Suprapubic skin (tissue), 4 donors: ENCODE results near the gene LCE1C. TPM values are rescaled to one million over a fixed set of nuclear protein-coding genes. Genes with fewer than 3 reads are reported as not detected.

Experiments used
- DNase-seq, 2 donors: peaks; one replicate each; pipeline ENCODE4 v3.0.0-alpha.2; 2019; ENCODE audit warnings: low spot score in 2 of 2
- H3K27ac ChIP-seq: fragments of 200-600 bp; sonication (generic); one replicate; pipeline ENCODE4 v1.5.1; 2019
- H3K27me3 ChIP-seq: fragments of 200-600 bp; sonication (generic); one replicate; pipeline ENCODE4 v1.5.1; 2019
- H3K36me3 ChIP-seq: fragments of 200-600 bp; sonication (generic); one replicate; pipeline ENCODE4 v1.5.1; 2019
- H3K4me1 ChIP-seq: fragments of 200-600 bp; sonication (generic); one replicate; pipeline ENCODE4 v1.5.1; 2019
- H3K4me3 ChIP-seq: fragments of 200-600 bp; sonication (generic); one replicate; pipeline ENCODE4 v1.5.1; 2019; ENCODE audit warnings: mild to moderate bottlenecking
- H3K9me3 ChIP-seq: fragments of 200-600 bp; sonication (generic); one replicate; pipeline ENCODE4 v1.5.1; 2019
- EP300 ChIP-seq: sonication (generic); formaldehyde crosslinking; IDR thresholded peaks from one replicate; pipeline ENCODE4 v1.6.1; 2017; ENCODE audit warnings: antibody characterized with exemption
- POLR2A ChIP-seq, 2 donors: fragments of 450-650 bp; IDR thresholded peaks; one replicate each; pipeline ENCODE4 v1.6.1; 2017; ENCODE audit warnings: antibody characterized with exemption in 2 of 2, mild to moderate bottlenecking in 2 of 2, moderate library complexity in 2 of 2
- POLR2AphosphoS5 ChIP-seq, 3 donors: sonication (generic); formaldehyde crosslinking; IDR thresholded peaks; one replicate each; pipeline ENCODE4 v1.6.1; 2017; ENCODE audit warnings: antibody characterized with exemption in 3 of 3
- WGBS: methylation state at CpG from one replicate; pipeline ENCODE4 v1.1.5; 2018; 5-methylcytosine and 5-hydroxymethylcytosine counted together
- total RNA-seq, 4 donors: library from RNA; depleted of rRNA; stranded (reverse); fragments of >200 nt; gene quantifications; one replicate each; pipeline ENCODE4 v1.1.0, GENCODE V29; 2016
- TF ChIP-seq, protein P1 (sequence below), 2 donors: fragments of 200-600 bp in 1 of 2; fragments of 450-650 bp in 1 of 2; sonication (generic) in 1 of 2; IDR thresholded peaks; one replicate each; pipeline ENCODE4 v1.5.1; 2016 to 2019; ENCODE audit warnings: antibody characterized with exemption in 2 of 2, mild to moderate bottlenecking in 1 of 2, moderate library complexity in 1 of 2

Gene LCE1C
- total RNA-seq, result 1,000 to 10,000 TPM in 3 of 4 donors, 10 to 100 TPM in 1; 73.2 to 1,471 (median 1,283) TPM

DNA sequence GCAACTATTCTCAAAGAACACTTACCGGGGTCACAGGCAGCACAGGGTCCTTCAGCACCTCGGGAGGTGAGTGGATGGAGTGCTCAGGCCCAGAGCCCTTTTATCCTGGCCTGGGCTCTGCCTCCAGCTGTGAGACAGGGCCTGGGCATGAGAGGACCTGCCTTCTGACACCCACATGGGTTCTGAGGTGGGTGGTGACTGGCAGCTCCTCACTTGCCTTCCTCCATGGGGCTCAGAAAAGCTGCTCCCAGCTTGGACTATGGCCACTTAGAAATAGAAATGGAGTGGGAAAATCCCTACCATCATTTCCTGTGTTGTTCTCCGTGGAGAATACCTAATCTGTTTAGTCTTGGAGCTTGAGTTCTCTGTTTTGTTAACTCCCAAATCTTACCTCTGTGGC lies at the start of gene LCE1C:
Gene LCE1C, minus strand, starts transcription at position 76 of the 400 bp plus-strand sequence. CDS start 1,173 bp downstream, outside the sequence.
- H3K27ac ChIP-seq, result no peak within 1 kb of the TSS
- no peak within 1 kb of the TSS for H3K4me3 ChIP-seq
- H3K9me3 ChIP-seq, result no peaks in the 10 kb centered on the region
- DNase-seq, result no peak
- H3K4me1 ChIP-seq, result peaks cover 6% of the 10 kb centered on the region
- H3K27me3 ChIP-seq, result no peaks in the 10 kb centered on the region
- no peaks in the 10 kb centered on the region for H3K36me3 ChIP-seq
- no peak for TF ChIP-seq POLR2A (IDR thresholded peaks at IDR 0.05)
- TF ChIP-seq, protein P1, sequence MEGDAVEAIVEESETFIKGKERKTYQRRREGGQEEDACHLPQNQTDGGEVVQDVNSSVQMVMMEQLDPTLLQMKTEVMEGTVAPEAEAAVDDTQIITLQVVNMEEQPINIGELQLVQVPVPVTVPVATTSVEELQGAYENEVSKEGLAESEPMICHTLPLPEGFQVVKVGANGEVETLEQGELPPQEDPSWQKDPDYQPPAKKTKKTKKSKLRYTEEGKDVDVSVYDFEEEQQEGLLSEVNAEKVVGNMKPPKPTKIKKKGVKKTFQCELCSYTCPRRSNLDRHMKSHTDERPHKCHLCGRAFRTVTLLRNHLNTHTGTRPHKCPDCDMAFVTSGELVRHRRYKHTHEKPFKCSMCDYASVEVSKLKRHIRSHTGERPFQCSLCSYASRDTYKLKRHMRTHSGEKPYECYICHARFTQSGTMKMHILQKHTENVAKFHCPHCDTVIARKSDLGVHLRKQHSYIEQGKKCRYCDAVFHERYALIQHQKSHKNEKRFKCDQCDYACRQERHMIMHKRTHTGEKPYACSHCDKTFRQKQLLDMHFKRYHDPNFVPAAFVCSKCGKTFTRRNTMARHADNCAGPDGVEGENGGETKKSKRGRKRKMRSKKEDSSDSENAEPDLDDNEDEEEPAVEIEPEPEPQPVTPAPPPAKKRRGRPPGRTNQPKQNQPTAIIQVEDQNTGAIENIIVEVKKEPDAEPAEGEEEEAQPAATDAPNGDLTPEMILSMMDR (IDR thresholded peaks at IDR 0.05), result no peak
- TF ChIP-seq POLR2AphosphoS5 (IDR thresholded peaks at IDR 0.05), result no peak
- no peak for TF ChIP-seq EP300
- WGBS, result 53% methylated on average over 3 of the region's 3 CpGs

- no peak overlapping the region for H3K27ac ChIP-seq
- no peaks in the 10 kb centered on the region for H3K27me3 ChIP-seq
- 32% methylated on average over 2 of the region's 2 CpGs for WGBS
- no peak overlapping the region for H3K4me3 ChIP-seq
- H3K9me3 ChIP-seq, result no peaks in the 10 kb centered on the region
- TF ChIP-seq POLR2AphosphoS5 (IDR thresholded peaks at IDR 0.05) (no peak), EP300 (no peak), POLR2A (IDR thresholded peaks at IDR 0.05) (no peak)
- TF ChIP-seq, protein P1 (IDR thresholded peaks at IDR 0.05), result no peak
- H3K36me3 ChIP-seq, result no peaks in the 10 kb centered on the region
- peaks cover 6% of the 10 kb centered on the region for H3K4me1 ChIP-seq
- no peak for DNase-seq
These were observed 49.2 kb upstream of the LCE1C start for GRCh38 chr1:152855661-152856060.

GRCh38 chr1:152842556-152842955 lies 36.1 kb upstream of the LCE1C start, which contains the start of gene LCE6A:
Gene LCE6A (plus strand): TSS chr1:152842856. CDS start chr1:152843521, 665 bp downstream.
- WGBS, result no CpG with 5 or more reads among the region's 3 CpGs

GRCh38 chr1:152836870-152837269 lies 30.4 kb upstream of the LCE1C start:
- Histone ChIP-seq H3K27ac (no peak overlapping the region), H3K4me1 (no peaks in the 10 kb centered on the region), H3K27me3 (no peaks in the 10 kb centered on the region), H3K4me3 (no peak overlapping the region), H3K36me3 (no peaks in the 10 kb centered on the region), H3K9me3 (no peaks in the 10 kb centered on the region)
- TF ChIP-seq EP300, result no peak
- TF ChIP-seq, protein P1 (IDR thresholded peaks at IDR 0.05), result no peak
- no peak for TF ChIP-seq POLR2A (IDR thresholded peaks at IDR 0.05)
- no peak for TF ChIP-seq POLR2AphosphoS5 (IDR thresholded peaks at IDR 0.05)
- no peak for DNase-seq
- 43% methylated on average over 2 of the region's 2 CpGs for WGBS

More at GRCh38 chr1:152842556-152842955, 36.1 kb upstream of the LCE1C start, which contains the start of gene LCE6A:
- Histone ChIP-seq H3K4me3 (no peak within 1 kb of the TSS), H3K27me3 (no peaks in the 10 kb centered on the region), H3K36me3 (no peaks in the 10 kb centered on the region), H3K9me3 (no peaks in the 10 kb centered on the region), H3K27ac (no peak within 1 kb of the TSS), H3K4me1 (peaks cover 2% of the 10 kb centered on the region)
- TF ChIP-seq POLR2A (IDR thresholded peaks at IDR 0.05), result no peak
- TF ChIP-seq, protein P1 (IDR thresholded peaks at IDR 0.05), result no peak
- TF ChIP-seq EP300, result no peak
- no peak for DNase-seq

DNA sequence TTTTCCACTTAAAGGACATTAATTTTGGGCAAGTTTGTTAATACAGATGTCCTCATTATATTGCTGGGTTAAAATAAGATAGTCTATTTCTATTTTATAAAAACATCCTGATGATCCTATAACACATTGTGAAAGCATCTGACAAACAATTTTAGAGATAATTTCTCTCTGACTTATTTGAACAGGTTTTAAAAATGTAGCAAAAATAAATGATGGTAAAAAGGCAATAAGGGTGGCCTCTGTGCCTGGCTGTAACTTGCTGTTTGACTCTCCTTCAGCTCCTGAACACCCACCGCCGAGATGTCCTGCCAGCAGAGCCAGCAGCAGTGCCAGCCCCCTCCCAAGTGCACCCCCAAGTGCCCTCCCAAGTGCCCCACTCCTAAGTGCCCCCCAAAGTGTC lies 20.7 kb upstream of the LCE1C start, which contains the start of gene LCE1A:
Gene LCE1A, plus strand, starts transcription at position 301 of the 400 bp plus-strand sequence. Its CDS starts 0 bp downstream, at position 301.
- no peak for DNase-seq
- Histone ChIP-seq H3K36me3 (no peaks in the 10 kb centered on the region), H3K9me3 (no peaks in the 10 kb centered on the region), H3K27ac (no peak within 1 kb of the TSS), H3K4me1 (no peaks in the 10 kb centered on the region), H3K4me3 (no peak within 1 kb of the TSS), H3K27me3 (no peaks in the 10 kb centered on the region)
- 93% methylated on average over 2 of the region's 2 CpGs for WGBS
- TF ChIP-seq POLR2A (IDR thresholded peaks at IDR 0.05) (no peak), POLR2AphosphoS5 (IDR thresholded peaks at IDR 0.05) (no peak), EP300 (no peak)
- TF ChIP-seq, protein P1 (IDR thresholded peaks at IDR 0.05), result no peak
